GM12878 (cell line): ENCODE results near the gene AGBL3. TPM values are rescaled to one million over a fixed set of nuclear protein-coding genes. Genes with fewer than 3 reads are reported as not detected.

Experiments used
- ATAC-seq: fragments of 200-7000 bp; cut with Tn5 transposase; 3 replicates; pipeline ENCODE4 v1.9.1; 2020; ENCODE audit warnings: mild to moderate bottlenecking, moderate library complexity
- BruUV-seq: library from RNA; stranded (reverse); fragments of 400-500 nt; replicated peaks from 2 replicates; lab custom pipeline; 2021; lab: Mats Ljungman, UMichigan
- CTCF ChIA-PET: fragments of 300-600 bp; sonication (Branson Sonifier 250); formaldehyde crosslinking; extraction: SDS; loops from one replicate; lab custom pipeline; 2021; ENCODE audit warnings: inconsistent platforms; lab: Yijun Ruan, JAX
- POLR2A ChIA-PET: fragments of 350-600 bp; formaldehyde crosslinking; extraction: SDS; loops from one replicate; lab custom pipeline; 2021; ENCODE audit warnings: inconsistent platforms; lab: Charles Lee
- RAD21 ChIA-PET: fragments of 300-600 bp; sonication (Branson Sonifier 250); formaldehyde crosslinking; loops from one replicate; lab custom pipeline; 2023; ENCODE audit warnings: antibody characterized with exemption; ENCODE audit not compliant: unreplicated experiment; lab: Charles Lee
- SMC1A ChIA-PET: fragments of 300-600 bp; sonication (Branson Sonifier 250); formaldehyde crosslinking; loops from one replicate; lab custom pipeline; 2023; ENCODE audit not compliant: unreplicated experiment, uncharacterized antibody; lab: Charles Lee
- DNase-seq: peaks from one replicate; pipeline ENCODE4 v3.0.0-alpha.2; 2011; ENCODE audit warnings: low read depth, low spot score
- FAIRE-seq: peaks from 3 replicates; lab custom pipeline; 2011; peaks lifted over from hg19 to GRCh38; lab: Jason Lieb, UNC
- H2AFZ ChIP-seq: 2 replicates; pipeline ENCODE4 v1.6.0; 2011; ENCODE audit warnings: low read depth, low read length, control low read depth; ENCODE audit not compliant: control insufficient read depth
- H3K27ac ChIP-seq: 2 replicates; pipeline ENCODE4 v1.5.1; 2011; ENCODE audit warnings: control low read depth; ENCODE audit not compliant: control insufficient read depth, insufficient read depth
- H3K27me3 ChIP-seq, 2 experiments: replicated peaks in 1 of 2; 2 replicates each; pipeline versions ENCODE4 v1.6.0 to v1.6.1; 2011; ENCODE audit warnings: low read length in 1 of 2; ENCODE audit not compliant: control insufficient read depth in 2 of 2, insufficient read depth in 2 of 2
- H3K36me3 ChIP-seq, 2 experiments: 2 replicates each; pipeline ENCODE4 v1.5.1; 2011; ENCODE audit warnings: low read length in 1 of 2; ENCODE audit not compliant: control insufficient read depth in 2 of 2, insufficient read depth in 2 of 2
- H3K4me1 ChIP-seq: 2 replicates; pipeline ENCODE4 v1.6.1; 2011; ENCODE audit warnings: mild to moderate bottlenecking, low read length, moderate library complexity, mixed read lengths; ENCODE audit not compliant: control insufficient read depth, insufficient read depth
- H3K4me2 ChIP-seq: 2 replicates; pipeline ENCODE4 v1.6.0; 2011; ENCODE audit warnings: control low read depth; ENCODE audit not compliant: control insufficient read depth, insufficient read depth
- H3K4me3 ChIP-seq: fragments of 200-600 bp; sonication (generic); 2 replicates; pipeline ENCODE4 v1.5.1; 2016
- H3K79me2 ChIP-seq: 2 replicates; pipeline ENCODE4 v1.6.0; 2011; ENCODE audit warnings: low read length; ENCODE audit not compliant: control insufficient read depth, insufficient read depth
- H3K9ac ChIP-seq: 2 replicates; pipeline ENCODE4 v1.8.0; 2011; ENCODE audit warnings: low read length, control low read depth, mixed read lengths; ENCODE audit not compliant: control insufficient read depth, insufficient read depth
- H3K9me3 ChIP-seq: replicated peaks from 3 replicates; pipeline ENCODE4 v1.5.1; 2011; ENCODE audit warnings: mild to moderate bottlenecking, low read length; ENCODE audit not compliant: control insufficient read depth, insufficient read depth
- H4K20me1 ChIP-seq: 2 replicates; pipeline ENCODE4 v1.6.0; 2011; ENCODE audit not compliant: control insufficient read depth, insufficient read depth
- CHD2 ChIP-seq: IDR thresholded peaks from 2 replicates; pipeline ENCODE4 v1.6.1; 2011; ENCODE audit warnings: low read depth, low read length, improper control_type of control experiment, borderline replicate concordance
- CREM ChIP-seq: IDR thresholded peaks from 2 replicates; pipeline ENCODE4 v1.6.1; 2014; ENCODE audit warnings: antibody characterized with exemption, low read depth
- ESRRA ChIP-seq: IDR thresholded peaks from 2 replicates; pipeline ENCODE4 v1.6.1; 2012; ENCODE audit warnings: mild to moderate bottlenecking, low read length, improper control_type of control experiment
- HCFC1 ChIP-seq: fragments of 150-350 bp; IDR thresholded peaks from 2 replicates; pipeline ENCODE4 v1.6.1; 2014; ENCODE audit warnings: low read length
- IKZF2 ChIP-seq, 2 experiments: fragments of 450-650 bp; IDR thresholded peaks; 2 replicates each; pipeline ENCODE4 v1.6.1; 2017; ENCODE audit warnings: mild to moderate bottlenecking in 2 of 2, moderate library complexity in 2 of 2
- JUNB ChIP-seq: IDR thresholded peaks from 2 replicates; pipeline ENCODE4 v1.6.1; 2016; ENCODE audit warnings: antibody characterized with exemption, mild to moderate bottlenecking
- KAT2A ChIP-seq: conservative IDR thresholded peaks from 2 replicates; pipeline ENCODE4 v1.6.1; 2011; ENCODE audit warnings: low read depth, low read length; ENCODE audit not compliant: control insufficient read depth
- PBX3 ChIP-seq: IDR thresholded peaks from 2 replicates; pipeline ENCODE4 v1.6.1; 2011; ENCODE audit warnings: mild to moderate bottlenecking, low read depth, low read length, moderate library complexity; ENCODE audit not compliant: insufficient replicate concordance
- PRDM15 ChIP-seq: fragments of 450-650 bp; formaldehyde crosslinking; IDR thresholded peaks from 2 replicates; pipeline ENCODE4 v1.4.0; 2020; ENCODE audit warnings: mild to moderate bottlenecking, moderate library complexity
- RAD21 ChIP-seq: IDR thresholded peaks from 2 replicates; pipeline ENCODE4 v1.6.1; 2011; ENCODE audit warnings: mild to moderate bottlenecking, low read depth, low read length, moderate library complexity; ENCODE audit not compliant: insufficient read depth
- RBBP5 ChIP-seq: fragments of 200-600 bp; sonication (generic); conservative IDR thresholded peaks from 2 replicates; pipeline ENCODE4 v1.6.1; 2016
- RCOR1 ChIP-seq: conservative IDR thresholded peaks from 2 replicates; pipeline ENCODE4 v1.6.1; 2012; ENCODE audit warnings: low read depth, low read length, improper control_type of control experiment
- RELA ChIP-seq: fragments of 450-650 bp; IDR thresholded peaks from 2 replicates; pipeline ENCODE4 v1.8.0; 2014; ENCODE audit warnings: borderline replicate concordance; ENCODE audit not compliant: partially characterized antibody
- STAT1 ChIP-seq: fragments of 450-650 bp; conservative IDR thresholded peaks from 2 replicates; pipeline ENCODE4 v1.6.1; 2014; ENCODE audit warnings: antibody characterized with exemption, mild to moderate bottlenecking
- TAF1 ChIP-seq: IDR thresholded peaks from 2 replicates; pipeline ENCODE4 v1.6.1; 2011; ENCODE audit warnings: mild to moderate bottlenecking, low read depth, low read length, borderline replicate concordance
- TARDBP ChIP-seq: IDR thresholded peaks from 2 replicates; pipeline ENCODE4 v1.6.1; 2016; ENCODE audit warnings: borderline replicate concordance
- ZSCAN29 ChIP-seq: fragments of 450-650 bp; IDR thresholded peaks from 2 replicates; pipeline ENCODE4 v1.6.1; 2017; ENCODE audit warnings: mild to moderate bottlenecking, moderate library complexity
- WGBS: methylation state at CpG from one replicate; pipeline ENCODE4 v1.1.6; 2016; ENCODE audit warnings: low lambda C conversion rate; ENCODE audit not compliant: insufficient replicate concordance, insufficient coverage; ENCODE audit errors: missing lambda C conversion rate; 5-methylcytosine and 5-hydroxymethylcytosine counted together
- in situ Hi-C: fragments of 300-500 bp; cut with MboI; formaldehyde crosslinking; loops from 9 replicates; pipeline ENCODE4 v1.14.3; 2018; ENCODE audit warnings: mixed read lengths
- intact Hi-C: fragments of 100-400 bp; cut with micrococcal nuclease; formaldehyde crosslinking; loops from one replicate; pipeline ENCODE4 v1.14.2; 2022; ENCODE audit not compliant: unreplicated experiment
- polyA plus RNA-seq, 11 experiments: library from polyadenylated mRNA; depleted of rRNA in 4 of 11; unstranded in 6 of 11; stranded (reverse) in 5 of 11; fragments of >200 nt; fragmentation: Nextera tagmentation in 4 of 11; fragmentation: Illumina TruSeq in 1 of 11; extraction: Ambion mirVana in 4 of 11; extraction: Trizol in 1 of 11; gene quantifications; 1 replicate in 1 of 11; 2 replicates in 10 of 11; pipeline versions ENCODE4 v1.2.1 to v1.2.3, GENCODE V29; 2011 to 2016; ENCODE audit warnings: inconsistent platforms in 2 of 11, missing spikeins in 2 of 11, low read depth in 1 of 11
- total RNA-seq, 4 experiments: library from RNA; depleted of rRNA in 3 of 4; stranded (reverse); fragments of >200 nt in 3 of 4; fragmentation: Illumina TruSeq in 1 of 4; extraction: Trizol in 1 of 4; gene quantifications; 2 replicates each; pipeline versions ENCODE4 v1.2.1 to v1.2.3, GENCODE V29; 2013 to 2021

Gene AGBL3
- total and polyA plus RNA-seq, 10 of the 15 experiments (the other 5 are each of a cell fraction or from before 2014, with no cell fraction given), result 0.82 to 12.4 (median 3.7) TPM

DNA sequence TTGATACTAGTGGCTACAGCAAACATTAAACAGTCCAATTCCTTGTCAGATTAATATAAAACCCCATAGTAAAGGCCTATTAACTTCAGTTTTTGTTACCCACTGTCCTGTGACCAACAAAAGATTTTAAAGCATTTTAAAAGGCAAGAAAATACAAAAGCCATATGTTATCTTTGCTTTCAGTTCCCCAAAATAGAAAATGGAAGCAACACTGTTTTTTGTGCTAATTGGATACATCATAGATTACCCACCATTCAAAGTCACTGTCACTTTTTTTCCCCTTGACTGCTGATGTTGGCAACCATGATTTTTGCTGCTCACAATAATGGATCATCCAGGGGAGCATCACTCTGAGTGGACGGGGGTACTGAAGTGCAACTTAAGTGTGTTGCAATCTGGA lies 109.1 kb downstream of the AGBL3 start (continued):
- no peak for TF ChIP-seq TARDBP

GRCh38 chr7:135098391-135098790 lies 112.1 kb downstream of the AGBL3 start:
- in situ Hi-C loops, result no loop called here
- no peaks in the 10 kb centered on the region for H3K79me2 ChIP-seq
- TF ChIP-seq JUNB (no peak), ESRRA (no peak), RBBP5 (no peak), RAD21 (no peak), PBX3 (no peak), CREM (no peak), RELA (no peak), STAT1 (no peak), CHD2 (no peak), RCOR1 (no peak), IKZF2 (IDR thresholded peaks at IDR 0.05) (no peak), HCFC1 (no peak), TAF1 (no peak), PRDM15 (no peak), ZSCAN29 (no peak), KAT2A (no peak)

More at GRCh38 chr7:135098391-135098790, 112.1 kb downstream of the AGBL3 start:
- Histone ChIP-seq H3K4me3 (no peak overlapping the region), H3K9ac (no peak overlapping the region), H4K20me1 (no peaks in the 10 kb centered on the region), H3K9me3 (peaks cover 3% of the 10 kb centered on the region; the same call in 2 of the 3 replicates), H3K27ac (no peak overlapping the region), H2AFZ (no peak overlapping the region), H3K4me2 (no peak overlapping the region), H3K36me3 (no peaks in the 10 kb centered on the region), H3K4me1 (no peaks in the 10 kb centered on the region), H3K27me3 (no peaks in the 10 kb centered on the region)
- ATAC-seq (no peak), DNase-seq (no peak), FAIRE-seq (no peak)
- intact Hi-C loops, result no loop called here
- 60% methylated on average over 3 of the region's 3 CpGs for WGBS
- ChIA-PET CTCF (no interaction called here), SMC1A (interaction anchor here (1.0 kb wide), 1 partner anchor 49 kb away, joined by 3 read pairs; the partner anchor contains the start of gene TMEM140), POLR2A (no interaction called here), RAD21 (no interaction called here)
- no TSS peak for BruUV-seq
